MM.1S (cell line): ENCODE data around the gene SKIDA1.

ENCODE experiments used
- DNase-seq: peaks from one replicate; pipeline ENCODE4 v3.0.0-alpha.2; 2015
- H2AFZ ChIP-seq: fragments of 300-600 bp; sonication (generic); 2 replicates; pipeline ENCODE4 v1.6.0; 2016; ENCODE audit warnings: antibody characterized with exemption, low read length
- H3F3A ChIP-seq: fragments of 300-600 bp; sonication (generic); 2 replicates; pipeline ENCODE4 v1.6.1; 2016; ENCODE audit warnings: mild to moderate bottlenecking, antibody characterized with exemption, low read length, moderate library complexity, mixed read lengths; ENCODE audit not compliant: insufficient read depth
- H3K27ac ChIP-seq: fragments of 300-600 bp; sonication (generic); 2 replicates; pipeline ENCODE4 v1.5.1; 2016; ENCODE audit warnings: mild to moderate bottlenecking, low read length
- H3K27me3 ChIP-seq: fragments of 300-600 bp; sonication (generic); replicated peaks from 2 replicates; pipeline ENCODE4 v1.6.0; 2016; ENCODE audit warnings: low read length; ENCODE audit not compliant: insufficient read depth
- H3K36me3 ChIP-seq: fragments of 300-600 bp; sonication (generic); replicated peaks from 2 replicates; pipeline ENCODE4 v1.6.1; 2016; ENCODE audit warnings: mild to moderate bottlenecking, low read length, mixed read lengths; ENCODE audit not compliant: insufficient read depth
- H3K4me1 ChIP-seq: fragments of 300-600 bp; sonication (generic); 2 replicates; pipeline ENCODE4 v1.6.1; 2016; ENCODE audit warnings: low read length, mixed read lengths
- H3K4me2 ChIP-seq: fragments of 300-600 bp; sonication (generic); 2 replicates; pipeline ENCODE4 v1.6.0; 2016; ENCODE audit warnings: low read depth, low read length
- H3K4me3 ChIP-seq: fragments of 300-600 bp; sonication (generic); 2 replicates; pipeline ENCODE4 v1.5.1; 2016; ENCODE audit warnings: low read length, mixed read lengths
- H3K79me2 ChIP-seq: fragments of 300-600 bp; sonication (generic); 2 replicates; pipeline ENCODE4 v1.6.1; 2016; ENCODE audit warnings: mixed run types, low read length, mixed read lengths
- H3K9ac ChIP-seq: fragments of 300-600 bp; sonication (generic); 2 replicates; pipeline ENCODE4 v1.6.1; 2016; ENCODE audit warnings: low read length, mixed read lengths
- H3K9me2 ChIP-seq: fragments of 300-600 bp; sonication (generic); replicated peaks from 2 replicates; pipeline ENCODE4 v1.6.1; 2016; ENCODE audit warnings: mild to moderate bottlenecking, low read length, mixed read lengths; ENCODE audit not compliant: insufficient read depth
- H3K9me3 ChIP-seq: fragments of 300-600 bp; sonication (generic); replicated peaks from 2 replicates; pipeline ENCODE4 v1.6.1; 2016; ENCODE audit warnings: mild to moderate bottlenecking, low read length, mixed read lengths; ENCODE audit not compliant: insufficient read depth
- H4K20me1 ChIP-seq: fragments of 300-600 bp; sonication (generic); 2 replicates; pipeline ENCODE4 v1.6.1; 2016; ENCODE audit warnings: mild to moderate bottlenecking, low read length, moderate library complexity, mixed read lengths; ENCODE audit not compliant: insufficient read depth
- CTCF ChIP-seq: fragments of 300-600 bp; sonication (generic); IDR thresholded peaks from 2 replicates; pipeline ENCODE4 v1.5.1; 2016; ENCODE audit warnings: antibody characterized with exemption, low read length, mixed read lengths
- EZH2 ChIP-seq: fragments of 300-600 bp; sonication (generic); optimal IDR thresholded peaks from 2 replicates; pipeline ENCODE3; 2017; ENCODE audit warnings: low read depth, mild to moderate bottlenecking, antibody characterized with exemption, low read length, mixed read lengths
- EZH2phosphoT487 ChIP-seq: fragments of 300-600 bp; sonication (generic); IDR thresholded peaks from 2 replicates; pipeline ENCODE4 v1.6.1; 2018; ENCODE audit warnings: antibody characterized with exemption, low read length

The SKIDA1 gene

GRCh38 chr10:21520949-21521348, 4.5 kb downstream of the SKIDA1 start:
- no peak for DNase-seq
- H3K9me3 ChIP-seq, result no peaks in the 10 kb centered on the region
- H2AFZ ChIP-seq, result no peak overlapping the region
- H3K36me3 ChIP-seq, result no peaks in the 10 kb centered on the region
- no peak overlapping the region for H3K9ac ChIP-seq
- peaks cover 17% of the 10 kb centered on the region; the same call in 1 of the 2 replicates for H3F3A ChIP-seq
- no peaks in the 10 kb centered on the region for H4K20me1 ChIP-seq
- TF ChIP-seq EZH2phosphoT487 (no peak), EZH2 (no peak), CTCF (no peak)
- H3K27ac ChIP-seq, result no peak overlapping the region
- peaks cover 7% of the 10 kb centered on the region for H3K27me3 ChIP-seq
- H3K79me2 ChIP-seq, result no peaks in the 10 kb centered on the region
- H3K9me2 ChIP-seq, result no peaks in the 10 kb centered on the region
- H3K4me1 ChIP-seq, result 0 out of 2 replicates have a peak, but pooled peaks cover 4% of the 10 kb centered on the region
- no peak overlapping the region for H3K4me2 ChIP-seq
- no peak overlapping the region for H3K4me3 ChIP-seq

- Histone ChIP-seq H2AFZ (no peak overlapping the region), H3K9me2 (no peaks in the 10 kb centered on the region), H4K20me1 (no peaks in the 10 kb centered on the region), H3K9me3 (no peaks in the 10 kb centered on the region), H3F3A (peaks cover 19% of the 10 kb centered on the region; the same call in 1 of the 2 replicates), H3K27me3 (peaks cover 11% of the 10 kb centered on the region), H3K27ac (no peak overlapping the region), H3K79me2 (no peaks in the 10 kb centered on the region), H3K4me1 (0 out of 2 replicates have a peak, but pooled peaks cover 4% of the 10 kb centered on the region), H3K4me2 (0 out of 2 replicates have a peak overlapping the region, but pooled peaks have one; percentile 17), H3K36me3 (no peaks in the 10 kb centered on the region), H3K9ac (no peak overlapping the region), H3K4me3 (no peak overlapping the region)
- TF ChIP-seq EZH2phosphoT487, result no peak
- no peak for TF ChIP-seq CTCF
- no peak for TF ChIP-seq EZH2
- DNase-seq, result no peak
These were observed 5.0 kb downstream of the SKIDA1 start for GRCh38 chr10:21520509-21520908.

- TF ChIP-seq EZH2phosphoT487, result no peak
- TF ChIP-seq CTCF, result no peak
- TF ChIP-seq EZH2, result no peak
- peak overlapping the region; percentile 52 for H2AFZ ChIP-seq
- peak overlapping the region; percentile 29; the same call in 1 of the 2 replicates for H3K9ac ChIP-seq
These were observed 5.5 kb downstream of the SKIDA1 start for GRCh38 chr10:21519941-21520436.

More at GRCh38 chr10:21519941-21520436, 5.5 kb downstream of the SKIDA1 start:
- Histone ChIP-seq H3K27ac (peak overlapping the region; percentile 27; the same call in 1 of the 2 replicates), H3K4me3 (peak overlapping the region; percentile 66), H3K4me1 (0 out of 2 replicates have a peak, but pooled peaks cover 4% of the 10 kb centered on the region), H3K27me3 (peaks cover 16% of the 10 kb centered on the region), H3K9me3 (no peaks in the 10 kb centered on the region), H3K4me2 (peak overlapping the region; percentile 92), H3F3A (peaks cover 19% of the 10 kb centered on the region; the same call in 1 of the 2 replicates), H3K79me2 (no peaks in the 10 kb centered on the region), H3K9me2 (no peaks in the 10 kb centered on the region), H4K20me1 (no peaks in the 10 kb centered on the region), H3K36me3 (no peaks in the 10 kb centered on the region)
- peak; percentile 80 for DNase-seq
